ENCODE measurements around the gene RAB6B. TPM values are rescaled to one million over a fixed set of nuclear protein-coding genes. Genes with fewer than 3 reads are reported as not detected.

The RAB6B gene
- total and polyA plus RNA-seq, 2 of the 8 experiments (the other 6 are each of a cell fraction or from before 2014, with no cell fraction given), result 7.9 to 15.6 TPM

DNA sequence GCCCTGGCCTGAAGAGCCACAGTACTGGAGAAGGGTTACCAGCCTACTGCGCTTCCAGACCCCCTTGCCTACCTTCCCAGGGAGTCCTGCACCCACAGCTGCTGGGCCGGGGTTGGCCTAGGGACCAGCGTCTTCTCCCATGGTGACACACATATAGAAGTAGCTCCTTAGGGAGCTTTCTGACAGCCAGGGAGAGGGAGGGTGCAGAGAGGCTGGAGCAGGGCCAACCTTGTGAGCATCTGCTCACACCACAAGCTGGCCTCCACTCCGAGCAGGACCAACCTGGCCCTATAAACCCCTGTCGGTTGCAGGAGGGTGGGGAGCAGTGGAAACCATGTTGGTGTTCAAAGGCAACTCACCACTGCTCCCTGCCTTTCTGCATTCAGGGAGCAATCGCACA lies 54.9 kb downstream of the RAB6B start:
- no peak overlapping the region for H4K8ac ChIP-seq (ENCODE audit: extremely low read depth, insufficient read depth, low read length)
- no peak overlapping the region for H2AK5ac ChIP-seq (ENCODE audit: low read depth, low read length)
- no peak overlapping the region for H2BK120ac ChIP-seq (replicated peaks; ENCODE audit: low read depth, low read length)
- DNase-seq (ENCODE audit: low read depth in 1 of 2, low spot score in 2 of 2), result no peak
- H3K56ac ChIP-seq (replicated peaks; ENCODE audit: insufficient read length, low read depth, low read length), result no peak overlapping the region
- H4K91ac ChIP-seq (replicated peaks; ENCODE audit: insufficient read length, low read length), result no peak overlapping the region
- TF ChIP-seq NANOG (IDR thresholded peaks at IDR 0.05; ENCODE audit: insufficient read depth, low read depth, low read length, poor library complexity, severe bottlenecking) (no peak), JUND (IDR thresholded peaks at IDR 0.05; ENCODE audit: low read length) (no peak), PHF8 (conservative IDR thresholded peaks at IDR 0.05; ENCODE audit: low read depth, low read length) (no peak), MAFK (IDR thresholded peaks at IDR 0.05; ENCODE audit: low read depth, low read length) (no peak), KDM1A (IDR thresholded peaks at IDR 0.05; ENCODE audit: borderline replicate concordance, low read length) (no peak), TBP (IDR thresholded peaks at IDR 0.05; ENCODE audit: low read depth, low read length) (no peak)
- TF ChIP-seq, protein P1, sequence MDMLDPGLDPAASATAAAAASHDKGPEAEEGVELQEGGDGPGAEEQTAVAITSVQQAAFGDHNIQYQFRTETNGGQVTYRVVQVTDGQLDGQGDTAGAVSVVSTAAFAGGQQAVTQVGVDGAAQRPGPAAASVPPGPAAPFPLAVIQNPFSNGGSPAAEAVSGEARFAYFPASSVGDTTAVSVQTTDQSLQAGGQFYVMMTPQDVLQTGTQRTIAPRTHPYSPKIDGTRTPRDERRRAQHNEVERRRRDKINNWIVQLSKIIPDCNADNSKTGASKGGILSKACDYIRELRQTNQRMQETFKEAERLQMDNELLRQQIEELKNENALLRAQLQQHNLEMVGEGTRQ (IDR thresholded peaks at IDR 0.05; ENCODE audit: low read length), result no peak
- H3K27me3 ChIP-seq (replicated peaks in 1 of 4; ENCODE audit: control insufficient read depth in 3 of 4, extremely low read depth in 1 of 4, insufficient read depth in 3 of 4, low read length in 3 of 4), result no peaks in the 10 kb centered on the region
- no peak overlapping the region for H3K4me2 ChIP-seq (ENCODE audit: insufficient read depth in 1 of 2, low read depth in 2 of 2, low read length in 2 of 2)
- no peaks in the 10 kb centered on the region for H3K79me1 ChIP-seq (ENCODE audit: low read depth, low read length)
- no peaks in the 10 kb centered on the region; a peak in 3 of 8 replicates for H3K36me3 ChIP-seq (ENCODE audit: control insufficient read depth in 2 of 4, insufficient read depth in 4 of 4, low read length in 3 of 4)
- 90% methylated on average over 6 of the region's 6 CpGs; no CpG with 5 or more reads in 1 of the 2 experiments for WGBS, 2 experiments (ENCODE audit: extremely low coverage in 1 of 2, insufficient coverage in 1 of 2, insufficient read length in 1 of 2, insufficient replicate concordance in 2 of 2, low coverage in 1 of 2, low lambda C conversion rate in 2 of 2, missing lambda C conversion rate in 1 of 2)
- no peak for FAIRE-seq
- ChIA-PET POLR2A (ENCODE audit: partially characterized antibody) (no interaction called here), CTCF (ENCODE audit: partially characterized antibody) (interaction anchor here (1.0 to 1.9 kb wide), 4 partner anchors 11 to 25 kb away, joined by 3 to 5 read pairs (median 3); no protein-coding TSS in a partner anchor)
- H3K9me3 ChIP-seq (ENCODE audit: insufficient read depth in 2 of 2, low read depth in 1 of 2, low read length in 1 of 2), result no peaks in the 10 kb centered on the region
- no peak overlapping the region for H3K14ac ChIP-seq (ENCODE audit: insufficient read length)
- no peak overlapping the region for H4K5ac ChIP-seq (ENCODE audit: insufficient read length, low read depth, low read length)
- H3K4me1 ChIP-seq (replicated peaks in 1 of 4; ENCODE audit: control insufficient read depth in 3 of 4, insufficient read depth in 4 of 4, low read length in 3 of 4), result peaks cover 0 to 2% (median 0%) of the 10 kb centered on the region in 4 experiments; a peak in 1 of 7 replicates
- no peak overlapping the region for H3K9ac ChIP-seq (replicated peaks in 1 of 4; ENCODE audit: extremely low read depth in 1 of 4, low read depth in 3 of 4, low read length in 3 of 4)
- H3K4ac ChIP-seq (replicated peaks; ENCODE audit: insufficient read length, low read depth, low read length), result no peak overlapping the region
- no peak overlapping the region for H2BK5ac ChIP-seq (ENCODE audit: low read depth, low read length)
- H2BK15ac ChIP-seq (ENCODE audit: low read length), result no peak overlapping the region
- H2BK20ac ChIP-seq (ENCODE audit: low read length), result no peak overlapping the region
- H4K20me1 ChIP-seq (replicated peaks in 1 of 2; ENCODE audit: control insufficient read depth in 1 of 2, insufficient read depth in 2 of 2, low read length in 2 of 2), result no peaks in the 10 kb centered on the region
- no peaks in the 10 kb centered on the region for H3K23me2 ChIP-seq (ENCODE audit: low read depth, low read length)
- H3K79me2 ChIP-seq (ENCODE audit: control insufficient read depth in 1 of 2, insufficient read depth in 2 of 2, low read length in 2 of 2), result no peaks in the 10 kb centered on the region
- no peak overlapping the region for H2AFZ ChIP-seq (ENCODE audit: low read length)
- no peak overlapping the region for H3K4me3 ChIP-seq (ENCODE audit: extremely low read depth in 1 of 4, insufficient read depth in 2 of 4, low read depth in 3 of 4, low read length in 4 of 4)
- no peak overlapping the region for H2BK12ac ChIP-seq (ENCODE audit: low read depth, low read length)
- H3K18ac ChIP-seq (ENCODE audit: extremely low read depth, low read length), result no peak overlapping the region
- no peak overlapping the region for H3K23ac ChIP-seq (ENCODE audit: insufficient read length)
- H3K27ac ChIP-seq (ENCODE audit: low read depth, low read length), result no peak overlapping the region

Measured in H1 (cell line).